GM18873 (cell line): ENCODE data around the gene TEPSIN.

ENCODE experiments used
- ATAC-seq: cut with Tn5 transposase; IDR thresholded peaks from one replicate; pipeline ENCODE4 v1.9.1; 2021; ENCODE audit warnings: mild to moderate bottlenecking, moderate library complexity, moderate number of reproducible peaks; ENCODE audit not compliant: unreplicated experiment, low FRiP score

TEPSIN gene

GRCh38 chr17:81238815-81239713, at the start of gene TEPSIN, which contains the start of gene NDUFAF8:
Gene TEPSIN, minus strand, starts transcription at chr17:81239055. Its CDS starts 22 bp downstream, at chr17:81239033.
Gene NDUFAF8, plus strand, starts transcription at chr17:81239318. Its CDS starts 46 bp downstream, at chr17:81239364.
- ATAC-seq = peak; percentile 92

- no peak for ATAC-seq
These were observed 49.0 kb upstream of the TEPSIN start for GRCh38 chr17:81287741-81288430.

- no peak for ATAC-seq
These were observed 48.3 kb upstream of the TEPSIN start for GRCh38 chr17:81287152-81287551.

- ATAC-seq = no peak
These were observed 47.8 kb upstream of the TEPSIN start for GRCh38 chr17:81286491-81287145.

GRCh38 chr17:81285894-81286293, 47.0 kb upstream of the TEPSIN start:
- ATAC-seq = no peak

- no peak for ATAC-seq
These were observed 46.5 kb upstream of the TEPSIN start for GRCh38 chr17:81285179-81285878.

GRCh38 chr17:81282876-81283275, 44.0 kb upstream of the TEPSIN start:
- ATAC-seq = no peak

GRCh38 chr17:81282141-81282540, 43.3 kb upstream of the TEPSIN start:
- ATAC-seq = no peak

- ATAC-seq = no peak
These were observed 41.7 kb upstream of the TEPSIN start for GRCh38 chr17:81280571-81280970.

GRCh38 chr17:81279278-81280275, 40.7 kb upstream of the TEPSIN start:
- ATAC-seq = no peak

- ATAC-seq = no peak
These were observed 40.0 kb upstream of the TEPSIN start for GRCh38 chr17:81278831-81279230.

GRCh38 chr17:81277946-81278693, 39.3 kb upstream of the TEPSIN start:
- no peak for ATAC-seq

- ATAC-seq = no peak
These were observed 38.6 kb upstream of the TEPSIN start for GRCh38 chr17:81277421-81277820.

GRCh38 chr17:81276781-81277180, 37.9 kb upstream of the TEPSIN start:
- no peak for ATAC-seq

GRCh38 chr17:81274471-81274855, 35.6 kb upstream of the TEPSIN start:
- no peak for ATAC-seq

- ATAC-seq = no peak
These were observed 35.0 kb upstream of the TEPSIN start for GRCh38 chr17:81273698-81274470.

GRCh38 chr17:81272616-81273015, 33.8 kb upstream of the TEPSIN start:
- ATAC-seq = no peak

GRCh38 chr17:81271226-81271625, 32.4 kb upstream of the TEPSIN start:
- no peak for ATAC-seq
